Hepatocyte (in vitro differentiated cells): ENCODE results near the gene NUBPL. TPM values are rescaled to one million over a fixed set of nuclear protein-coding genes. Genes with fewer than 3 reads are reported as not detected.

Source experiments
- DNase-seq: peaks from one replicate; pipeline ENCODE4 v3.0.0-alpha.2; 2016; ENCODE audit warnings: low spot score
- H2AFZ ChIP-seq: fragments of 200-600 bp; sonication (generic); 2 replicates; pipeline ENCODE4 v1.6.0; 2016; ENCODE audit warnings: antibody characterized with exemption, mild to moderate bottlenecking
- H3K27ac ChIP-seq: fragments of 200-600 bp; sonication (generic); 2 replicates; pipeline ENCODE4 v1.5.1; 2016; ENCODE audit warnings: mild to moderate bottlenecking
- H3K27me3 ChIP-seq: fragments of 200-600 bp; sonication (generic); 2 replicates; pipeline ENCODE4 v1.6.1; 2016
- H3K36me3 ChIP-seq: fragments of 200-600 bp; sonication (generic); replicated peaks from 2 replicates; pipeline ENCODE4 v1.5.1; 2016; ENCODE audit warnings: low read depth; ENCODE audit not compliant: insufficient read depth
- H3K4me1 ChIP-seq: fragments of 200-600 bp; sonication (generic); 2 replicates; pipeline ENCODE4 v1.5.1; 2016; ENCODE audit warnings: mild to moderate bottlenecking, moderate library complexity; ENCODE audit not compliant: insufficient read depth
- H3K4me2 ChIP-seq: fragments of 200-600 bp; sonication (generic); 2 replicates; pipeline ENCODE4 v1.6.0; 2016
- H3K4me3 ChIP-seq: fragments of 200-600 bp; sonication (generic); 2 replicates; pipeline ENCODE4 v1.5.1; 2016; ENCODE audit warnings: mild to moderate bottlenecking
- H3K79me2 ChIP-seq: fragments of 200-600 bp; sonication (generic); 2 replicates; pipeline ENCODE4 v1.6.0; 2017; ENCODE audit warnings: mild to moderate bottlenecking
- H3K9me2 ChIP-seq: fragments of 200-600 bp; sonication (generic); replicated peaks from 2 replicates; pipeline ENCODE4 v1.6.0; 2017; ENCODE audit warnings: mild to moderate bottlenecking; ENCODE audit not compliant: insufficient read depth
- H3K9me3 ChIP-seq: fragments of 200-600 bp; sonication (generic); 2 replicates; pipeline ENCODE4 v1.5.1; 2016; ENCODE audit warnings: low read depth, mild to moderate bottlenecking
- H4K20me1 ChIP-seq: fragments of 200-600 bp; sonication (generic); 2 replicates; pipeline ENCODE4 v1.6.0; 2016; ENCODE audit warnings: mild to moderate bottlenecking; ENCODE audit not compliant: insufficient read depth, poor library complexity, severe bottlenecking
- EZH2 ChIP-seq: fragments of 200-600 bp; sonication (generic); IDR thresholded peaks from 2 replicates; pipeline ENCODE4 v1.6.1; 2016; ENCODE audit warnings: antibody characterized with exemption, mild to moderate bottlenecking, borderline replicate concordance
- EZH2phosphoT487 ChIP-seq: fragments of 200-600 bp; sonication (generic); IDR thresholded peaks from one replicate; pipeline ENCODE4 v1.6.1; 2018; ENCODE audit warnings: antibody characterized with exemption, mild to moderate bottlenecking, low read depth, moderate library complexity; ENCODE audit not compliant: unreplicated experiment, severe bottlenecking
- WGBS: methylation state at CpG from one replicate; pipeline ENCODE4 v1.1.6; 2016; ENCODE audit warnings: low lambda C conversion rate; ENCODE audit errors: missing lambda C conversion rate; 5-methylcytosine and 5-hydroxymethylcytosine counted together
- polyA plus RNA-seq: library from polyadenylated mRNA; unstranded; fragments of >200 nt; fragmentation: Nextera tagmentation; extraction: Ambion mirVana; gene quantifications from 2 replicates; pipeline ENCODE4 v1.2.1, GENCODE V29; 2016
- total RNA-seq: library from RNA; depleted of rRNA; stranded (reverse); fragments of >200 nt; gene quantifications from 2 replicates; pipeline ENCODE4 v1.2.3, GENCODE V29; 2014
- TF ChIP-seq, protein P1 (sequence below): fragments of 200-600 bp; sonication (generic); IDR thresholded peaks from 2 replicates; pipeline ENCODE4 v1.5.1; 2016; ENCODE audit warnings: antibody characterized with exemption, mild to moderate bottlenecking; ENCODE audit not compliant: poor library complexity

Gene NUBPL
- total and polyA plus RNA-seq, 2 experiments from 2014 or later = 7.4 to 14.8 TPM

DNA sequence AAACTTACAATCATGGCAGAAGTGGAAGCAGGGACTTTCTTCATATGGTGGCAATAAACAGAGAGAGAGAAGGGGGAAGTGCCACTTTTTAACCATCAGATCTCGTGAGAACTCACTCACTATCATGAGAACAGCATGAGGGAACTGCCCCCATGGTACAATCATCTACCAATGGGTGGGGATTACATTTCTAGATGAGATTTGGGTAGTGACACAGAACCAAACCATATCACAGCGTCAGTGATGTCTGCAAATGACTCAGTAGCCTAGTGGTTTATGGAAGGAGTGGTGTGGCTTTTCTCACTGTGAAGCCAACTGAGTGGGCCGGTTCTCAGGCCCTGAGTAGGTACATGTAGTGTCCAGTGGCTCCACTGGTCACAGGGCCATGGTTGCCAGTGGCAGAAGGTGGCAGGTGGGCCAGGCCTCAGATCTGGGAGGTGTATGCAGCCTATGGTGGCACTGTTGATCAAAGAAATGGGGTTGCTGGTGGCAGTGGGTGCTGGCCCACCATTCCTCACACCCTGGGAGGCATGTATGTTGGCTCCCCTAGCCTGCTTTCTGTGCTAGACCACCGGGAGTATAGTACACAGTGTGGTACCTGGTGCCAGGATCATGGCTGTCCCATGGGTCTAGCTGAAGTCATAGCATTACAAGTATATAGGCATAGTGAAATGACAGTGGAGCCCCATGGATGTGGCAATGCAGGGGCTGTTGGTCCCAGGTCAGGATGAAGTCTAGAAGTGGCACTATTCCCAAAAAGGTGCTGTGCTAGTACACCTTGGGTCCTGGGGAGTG is 191.9 kb downstream of the NUBPL start:
- H3K9me2 ChIP-seq = no peaks in the 10 kb centered on the region
- H3K4me2 ChIP-seq = no peak overlapping the region
- H4K20me1 ChIP-seq = no peaks in the 10 kb centered on the region
- WGBS = 92% methylated on average over 4 of the region's 4 CpGs
- no peak overlapping the region for H2AFZ ChIP-seq
- H3K4me1 ChIP-seq = no peaks in the 10 kb centered on the region
- no peaks in the 10 kb centered on the region for H3K9me3 ChIP-seq
- no peaks in the 10 kb centered on the region for H3K36me3 ChIP-seq
- no peak for DNase-seq
- no peaks in the 10 kb centered on the region for H3K79me2 ChIP-seq
- TF ChIP-seq EZH2 = no peak
- TF ChIP-seq, protein P1, sequence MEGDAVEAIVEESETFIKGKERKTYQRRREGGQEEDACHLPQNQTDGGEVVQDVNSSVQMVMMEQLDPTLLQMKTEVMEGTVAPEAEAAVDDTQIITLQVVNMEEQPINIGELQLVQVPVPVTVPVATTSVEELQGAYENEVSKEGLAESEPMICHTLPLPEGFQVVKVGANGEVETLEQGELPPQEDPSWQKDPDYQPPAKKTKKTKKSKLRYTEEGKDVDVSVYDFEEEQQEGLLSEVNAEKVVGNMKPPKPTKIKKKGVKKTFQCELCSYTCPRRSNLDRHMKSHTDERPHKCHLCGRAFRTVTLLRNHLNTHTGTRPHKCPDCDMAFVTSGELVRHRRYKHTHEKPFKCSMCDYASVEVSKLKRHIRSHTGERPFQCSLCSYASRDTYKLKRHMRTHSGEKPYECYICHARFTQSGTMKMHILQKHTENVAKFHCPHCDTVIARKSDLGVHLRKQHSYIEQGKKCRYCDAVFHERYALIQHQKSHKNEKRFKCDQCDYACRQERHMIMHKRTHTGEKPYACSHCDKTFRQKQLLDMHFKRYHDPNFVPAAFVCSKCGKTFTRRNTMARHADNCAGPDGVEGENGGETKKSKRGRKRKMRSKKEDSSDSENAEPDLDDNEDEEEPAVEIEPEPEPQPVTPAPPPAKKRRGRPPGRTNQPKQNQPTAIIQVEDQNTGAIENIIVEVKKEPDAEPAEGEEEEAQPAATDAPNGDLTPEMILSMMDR = no peak
- TF ChIP-seq EZH2phosphoT487 = no peak
- H3K27ac ChIP-seq = no peak overlapping the region
- H3K4me3 ChIP-seq = no peak overlapping the region
- no peaks in the 10 kb centered on the region for H3K27me3 ChIP-seq

DNA sequence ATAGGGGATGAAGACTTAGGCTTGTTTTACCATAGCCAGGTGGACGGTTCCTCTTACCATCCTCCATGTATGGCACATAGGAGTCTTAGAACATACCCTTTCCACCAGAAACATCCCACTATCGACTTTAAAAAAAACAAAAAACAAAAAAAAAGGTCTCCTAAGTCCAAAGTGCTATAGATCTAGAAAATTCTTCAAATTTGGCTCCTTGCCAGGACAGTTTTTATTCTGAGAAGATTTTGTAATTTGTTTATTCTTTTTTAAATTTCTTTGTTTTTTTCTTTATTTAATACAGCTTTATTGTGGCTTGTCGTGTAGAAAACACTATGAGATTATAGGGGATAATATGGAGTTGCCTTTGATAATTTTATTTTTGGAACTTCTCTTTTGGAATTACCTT is 197.7 kb downstream of the NUBPL start:
- H3K79me2 ChIP-seq = no peaks in the 10 kb centered on the region
- H3K4me1 ChIP-seq = no peaks in the 10 kb centered on the region
- no peak overlapping the region for H3K4me3 ChIP-seq
- no peak overlapping the region for H3K27ac ChIP-seq
- 76% methylated on average over 3 of the region's 3 CpGs for WGBS
- DNase-seq = no peak
- no peaks in the 10 kb centered on the region for H4K20me1 ChIP-seq
- no peaks in the 10 kb centered on the region for H3K27me3 ChIP-seq
- no peaks in the 10 kb centered on the region for H3K9me2 ChIP-seq
- H2AFZ ChIP-seq = no peak overlapping the region
- no peak for TF ChIP-seq EZH2phosphoT487
- H3K4me2 ChIP-seq = no peak overlapping the region
- H3K36me3 ChIP-seq = no peaks in the 10 kb centered on the region
- no peaks in the 10 kb centered on the region for H3K9me3 ChIP-seq

DNA sequence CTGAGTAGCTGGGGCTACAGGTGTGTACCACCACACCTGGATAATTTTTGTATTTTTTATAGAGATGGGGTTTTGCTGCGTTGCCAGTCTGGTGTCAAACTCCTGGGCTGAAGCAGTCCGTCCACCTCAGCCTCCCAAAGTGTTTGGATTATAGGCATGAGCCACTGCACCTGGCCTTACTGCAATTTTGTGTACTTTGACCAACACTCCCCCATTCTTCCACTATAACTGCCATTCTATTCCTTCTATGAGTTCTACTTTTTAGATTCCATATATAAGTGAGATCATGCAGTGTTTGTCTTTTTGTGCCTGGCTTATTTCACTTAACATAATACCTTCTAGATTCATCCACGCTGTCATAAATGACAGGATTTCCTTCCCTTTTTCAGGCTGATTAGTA is 199.1 kb downstream of the NUBPL start:
- TF ChIP-seq EZH2 = no peak
- TF ChIP-seq EZH2phosphoT487 = no peak
- TF ChIP-seq, protein P1 = no peak
- Histone ChIP-seq H3K27ac (no peak overlapping the region), H3K27me3 (no peaks in the 10 kb centered on the region), H3K4me3 (no peak overlapping the region), H3K79me2 (no peaks in the 10 kb centered on the region), H3K9me3 (no peaks in the 10 kb centered on the region), H2AFZ (no peak overlapping the region), H4K20me1 (no peaks in the 10 kb centered on the region), H3K9me2 (no peaks in the 10 kb centered on the region), H3K36me3 (no peaks in the 10 kb centered on the region), H3K4me1 (no peaks in the 10 kb centered on the region), H3K4me2 (no peak overlapping the region)
- no peak for DNase-seq
- WGBS = 63% methylated on average over 3 of the region's 3 CpGs

DNA sequence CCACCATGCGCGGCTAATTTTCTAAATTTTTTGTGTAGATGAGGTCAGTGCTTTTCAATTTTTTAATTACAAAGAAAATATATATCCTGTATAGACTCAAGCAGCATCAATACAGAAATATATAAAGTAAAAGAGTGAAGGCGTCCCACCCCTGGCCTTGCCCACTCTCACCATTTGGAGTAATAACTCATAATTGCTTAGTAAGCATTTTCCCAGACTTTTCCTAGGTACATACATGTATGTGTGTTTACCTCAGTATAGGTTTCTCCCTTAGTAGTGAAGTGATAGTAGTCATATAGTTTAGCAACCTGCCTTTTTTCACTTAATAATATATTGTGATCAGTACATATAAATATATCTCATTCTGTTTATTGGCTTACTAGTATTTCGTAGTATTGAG is 200.1 kb downstream of the NUBPL start:
- no peaks in the 10 kb centered on the region for H3K79me2 ChIP-seq
- no peak overlapping the region for H3K27ac ChIP-seq
- no peaks in the 10 kb centered on the region for H4K20me1 ChIP-seq
- WGBS = 73% methylated on average over 4 of the region's 4 CpGs
- H3K27me3 ChIP-seq = no peaks in the 10 kb centered on the region
- H3K4me3 ChIP-seq = no peak overlapping the region
- no peak overlapping the region for H2AFZ ChIP-seq
- TF ChIP-seq EZH2 = no peak
- TF ChIP-seq, protein P1 = no peak
- no peak for TF ChIP-seq EZH2phosphoT487
- H3K9me3 ChIP-seq = no peaks in the 10 kb centered on the region
- peaks cover 6% of the 10 kb centered on the region for H3K4me1 ChIP-seq
- no peaks in the 10 kb centered on the region for H3K9me2 ChIP-seq
- no peak overlapping the region for H3K4me2 ChIP-seq
- no peak for DNase-seq
- no peaks in the 10 kb centered on the region for H3K36me3 ChIP-seq
